Measurements from ENCODE around the gene ITGA11.

The ITGA11 gene

GRCh38 chr15:68470976-68471375 lies 39.0 kb upstream of the ITGA11 start:
- ATAC-seq, result no peak
- no peak for TF ChIP-seq CSDC2 (CRISPR knock-in tag; IDR thresholded peaks at IDR 0.05)
- no peak for TF ChIP-seq ZFP30 (CRISPR knock-in tag; IDR thresholded peaks at IDR 0.05)
- TF ChIP-seq ISL1 (CRISPR knock-in tag; IDR thresholded peaks at IDR 0.05), result no peak

GRCh38 chr15:68470049-68470742 lies 38.2 kb upstream of the ITGA11 start:
- peak; percentile 65 for ATAC-seq

GRCh38 chr15:68469162-68470048 lies 37.4 kb upstream of the ITGA11 start:
- TF ChIP-seq TSHZ2 (CRISPR knock-in tag; IDR thresholded peaks at IDR 0.05), result no peak
- TF ChIP-seq ISL1 (CRISPR knock-in tag; IDR thresholded peaks at IDR 0.05), result no peak
- TF ChIP-seq TOX (CRISPR knock-in tag; IDR thresholded peaks at IDR 0.05; ENCODE audit: borderline replicate concordance), result no peak
- no peak for TF ChIP-seq RARB (CRISPR knock-in tag; IDR thresholded peaks at IDR 0.05)
- no peak for TF ChIP-seq PPARA (CRISPR knock-in tag; IDR thresholded peaks at IDR 0.05; ENCODE audit: borderline replicate concordance)
- peak; percentile 69 for ATAC-seq

More at GRCh38 chr15:68470049-68470742, 38.2 kb upstream of the ITGA11 start:
- TF ChIP-seq ZNF8 (CRISPR knock-in tag; IDR thresholded peaks at IDR 0.05) (no peak), TOX (CRISPR knock-in tag; IDR thresholded peaks at IDR 0.05; ENCODE audit: borderline replicate concordance) (no peak), PATZ1 (CRISPR knock-in tag; IDR thresholded peaks at IDR 0.05; ENCODE audit: borderline replicate concordance) (no peak), ARNTL (CRISPR knock-in tag; IDR thresholded peaks at IDR 0.05; ENCODE audit: borderline replicate concordance, low read depth) (no peak), ZFP3 (CRISPR knock-in tag; IDR thresholded peaks at IDR 0.05) (no peak), OSR1 (CRISPR knock-in tag; IDR thresholded peaks at IDR 0.05) (no peak), ZFP30 (CRISPR knock-in tag; IDR thresholded peaks at IDR 0.05) (no peak), TCF4 (CRISPR knock-in tag; IDR thresholded peaks at IDR 0.05; ENCODE audit: borderline replicate concordance) (no peak), SNAI2 (CRISPR knock-in tag; IDR thresholded peaks at IDR 0.05) (no peak), ISL1 (CRISPR knock-in tag; IDR thresholded peaks at IDR 0.05) (no peak), ESRRG (CRISPR knock-in tag; IDR thresholded peaks at IDR 0.05) (no peak), BACH2 (CRISPR knock-in tag; IDR thresholded peaks at IDR 0.05; ENCODE audit: borderline replicate concordance) (no peak)

- TF ChIP-seq OSR1 (CRISPR knock-in tag; IDR thresholded peaks at IDR 0.05) (no peak), ESRRG (CRISPR knock-in tag; IDR thresholded peaks at IDR 0.05) (no peak), RARB (CRISPR knock-in tag; IDR thresholded peaks at IDR 0.05) (no peak), PATZ1 (CRISPR knock-in tag; IDR thresholded peaks at IDR 0.05; ENCODE audit: borderline replicate concordance) (no peak), GLIS3 (CRISPR knock-in tag; IDR thresholded peaks at IDR 0.05) (no peak), POU6F1 (CRISPR knock-in tag; IDR thresholded peaks at IDR 0.05; ENCODE audit: borderline replicate concordance, low read depth) (no peak), ARNTL (CRISPR knock-in tag; IDR thresholded peaks at IDR 0.05; ENCODE audit: borderline replicate concordance, low read depth) (no peak), ZNF70 (CRISPR knock-in tag; IDR thresholded peaks at IDR 0.05) (no peak)
- ATAC-seq, result no peak
Measured at GRCh38 chr15:68466876-68467275, 34.9 kb upstream of the ITGA11 start.

All from SK-N-SH treated with all-trans-retinoic acid at 6 μM for 48 hours (cell line).